ENCODE measurements around the gene MOB3C.

Gene MOB3C

GRCh38 chr1:46569884-46570725 lies 46.5 kb downstream of the MOB3C start:
- no peak for DNase-seq

GRCh38 chr1:46569116-46569515 lies 47.5 kb downstream of the MOB3C start:
- DNase-seq = no peak

- DNase-seq = no peak
Measured at GRCh38 chr1:46568461-46568891, 48.1 kb downstream of the MOB3C start.

- no peak for DNase-seq
Measured at GRCh38 chr1:46563341-46563740, 53.3 kb downstream of the MOB3C start.

GRCh38 chr1:46562498-46562897 lies 54.1 kb downstream of the MOB3C start:
- DNase-seq = no peak

- DNase-seq = no peak
Measured at GRCh38 chr1:46558966-46559365, 57.6 kb downstream of the MOB3C start.

GRCh38 chr1:46558141-46558963 lies 58.3 kb downstream of the MOB3C start:
- DNase-seq = no peak

All from activated CD8-positive, alpha-beta memory T cell treated with anti-CD3 and anti-CD28 coated beads, Interleukin-2, amount 50 U/mL, for 48 hours (primary cell).